Smooth muscle cell (in vitro differentiated cells): ENCODE data around the gene TSHZ2. TPM values are rescaled to one million over a fixed set of nuclear protein-coding genes. Genes with fewer than 3 reads are reported as not detected.
"Not testable (repeated sequence)": the region's sequence is repeated elsewhere in the genome, so short reads cannot be mapped to it uniquely, and the experiment has no call there.

Source experiments
- DNase-seq: peaks from one replicate; lab custom pipeline; 2025; ENCODE audit not compliant: unreplicated experiment; lab: John Stamatoyannopoulos, UW
- H2AFZ ChIP-seq: fragments of 200-600 bp; sonication (generic); 2 replicates; pipeline ENCODE4 v1.6.0; 2016; ENCODE audit warnings: antibody characterized with exemption, low read depth, mild to moderate bottlenecking
- H3F3A ChIP-seq: fragments of 200-600 bp; sonication (generic); 2 replicates; pipeline ENCODE4 v1.6.0; 2017; ENCODE audit warnings: antibody characterized with exemption, low read depth
- H3K27ac ChIP-seq: fragments of 200-600 bp; sonication (generic); 2 replicates; pipeline ENCODE4 v1.5.1; 2016; ENCODE audit warnings: low read depth, mild to moderate bottlenecking
- H3K27me3 ChIP-seq: fragments of 200-600 bp; sonication (generic); 2 replicates; pipeline ENCODE4 v1.6.1; 2016; ENCODE audit warnings: low read depth, mild to moderate bottlenecking
- H3K36me3 ChIP-seq: fragments of 200-600 bp; sonication (generic); 2 replicates; pipeline ENCODE4 v1.5.1; 2016; ENCODE audit warnings: low read depth
- H3K4me1 ChIP-seq: fragments of 200-600 bp; sonication (generic); 2 replicates; pipeline ENCODE4 v1.5.1; 2016; ENCODE audit warnings: low read depth
- H3K4me2 ChIP-seq: fragments of 200-600 bp; sonication (generic); 2 replicates; pipeline ENCODE4 v1.6.0; 2016; ENCODE audit warnings: mild to moderate bottlenecking
- H3K4me3 ChIP-seq: fragments of 200-600 bp; sonication (generic); 2 replicates; pipeline ENCODE4 v1.5.1; 2016; ENCODE audit warnings: mild to moderate bottlenecking
- H3K79me2 ChIP-seq: fragments of 200-600 bp; sonication (generic); 2 replicates; pipeline ENCODE4 v1.6.0; 2016; ENCODE audit warnings: low read depth, mild to moderate bottlenecking
- H3K9ac ChIP-seq: fragments of 200-600 bp; sonication (generic); 2 replicates; pipeline ENCODE4 v1.6.0; 2016; ENCODE audit warnings: low read depth
- H3K9me3 ChIP-seq: fragments of 200-600 bp; sonication (generic); replicated peaks from 2 replicates; pipeline ENCODE4 v1.5.1; 2016; ENCODE audit warnings: low read depth
- H4K20me1 ChIP-seq: fragments of 200-600 bp; sonication (generic); 2 replicates; pipeline ENCODE4 v1.6.0; 2016; ENCODE audit warnings: low read depth
- CTCF ChIP-seq: fragments of 200-600 bp; sonication (generic); IDR thresholded peaks from 2 replicates; pipeline ENCODE4 v1.5.1; 2017; ENCODE audit warnings: borderline replicate concordance, mild to moderate bottlenecking, antibody characterized with exemption; ENCODE audit not compliant: insufficient read depth, poor library complexity, severe bottlenecking
- WGBS: methylation state at CpG from one replicate; pipeline ENCODE4 v1.1.7; 2016; ENCODE audit warnings: low lambda C conversion rate; 5-methylcytosine and 5-hydroxymethylcytosine counted together
- polyA plus RNA-seq: library from polyadenylated mRNA; unstranded; fragments of >200 nt; fragmentation: Nextera tagmentation; extraction: Ambion mirVana; gene quantifications from 2 replicates; pipeline ENCODE4 v1.2.1, GENCODE V29; 2016
- total RNA-seq: library from RNA; depleted of rRNA; stranded (reverse); fragments of >200 nt; gene quantifications from 2 replicates; pipeline ENCODE4 v1.2.3, GENCODE V29; 2014

Gene TSHZ2
- total and polyA plus RNA-seq, 2 experiments from 2014 or later: 4.8 to 6.6 TPM

GRCh38 chr20:53084408-53084997 lies 112.3 kb downstream of the TSHZ2 start:
- H3K4me1 ChIP-seq: peaks cover 5% of the 10 kb centered on the region
- no peak overlapping the region for H3K27ac ChIP-seq
- DNase-seq: no peak
- H3K4me2 ChIP-seq: no peak overlapping the region
- H3K36me3 ChIP-seq: no peaks in the 10 kb centered on the region
- H3K27me3 ChIP-seq: no peaks in the 10 kb centered on the region
- no peaks in the 10 kb centered on the region for H4K20me1 ChIP-seq
- no peaks in the 10 kb centered on the region for H3F3A ChIP-seq
- no peak overlapping the region for H3K9ac ChIP-seq
- no peaks in the 10 kb centered on the region for H3K9me3 ChIP-seq
- no peak overlapping the region for H3K4me3 ChIP-seq
- no peak overlapping the region for H2AFZ ChIP-seq
- no peak for TF ChIP-seq CTCF
- H3K79me2 ChIP-seq: no peaks in the 10 kb centered on the region

DNA sequence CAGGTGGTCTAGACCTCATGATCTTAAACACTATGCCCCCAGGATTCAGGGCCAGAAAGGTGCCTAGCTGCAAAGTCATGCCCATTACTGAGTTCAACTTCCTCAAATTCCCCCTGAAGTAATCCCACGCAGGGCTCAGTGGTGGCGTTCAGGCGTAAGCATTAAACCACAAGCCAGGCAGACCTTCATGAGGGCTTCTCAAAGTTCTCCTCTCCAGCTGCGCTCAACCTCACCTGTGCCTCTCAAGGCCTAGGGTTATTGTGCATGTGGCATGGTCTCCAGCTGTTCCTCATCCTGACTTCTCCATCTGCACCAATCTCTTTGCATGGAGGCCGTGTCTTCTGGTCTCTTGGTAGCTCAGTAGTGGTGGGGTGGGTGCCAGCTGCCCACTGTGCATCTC lies 113.6 kb downstream of the TSHZ2 start:
- DNase-seq: no peak
- Histone ChIP-seq H3K9me3 (no peaks in the 10 kb centered on the region), H3K9ac (no peak overlapping the region), H3K27me3 (no peaks in the 10 kb centered on the region), H3K4me1 (peaks cover 5% of the 10 kb centered on the region), H3K4me2 (no peak overlapping the region), H2AFZ (no peak overlapping the region), H3K79me2 (no peaks in the 10 kb centered on the region), H3F3A (no peaks in the 10 kb centered on the region), H4K20me1 (no peaks in the 10 kb centered on the region), H3K36me3 (no peaks in the 10 kb centered on the region), H3K4me3 (no peak overlapping the region), H3K27ac (no peak overlapping the region)
- TF ChIP-seq CTCF: no peak
- WGBS: 93% methylated on average over 5 of the region's 5 CpGs

DNA sequence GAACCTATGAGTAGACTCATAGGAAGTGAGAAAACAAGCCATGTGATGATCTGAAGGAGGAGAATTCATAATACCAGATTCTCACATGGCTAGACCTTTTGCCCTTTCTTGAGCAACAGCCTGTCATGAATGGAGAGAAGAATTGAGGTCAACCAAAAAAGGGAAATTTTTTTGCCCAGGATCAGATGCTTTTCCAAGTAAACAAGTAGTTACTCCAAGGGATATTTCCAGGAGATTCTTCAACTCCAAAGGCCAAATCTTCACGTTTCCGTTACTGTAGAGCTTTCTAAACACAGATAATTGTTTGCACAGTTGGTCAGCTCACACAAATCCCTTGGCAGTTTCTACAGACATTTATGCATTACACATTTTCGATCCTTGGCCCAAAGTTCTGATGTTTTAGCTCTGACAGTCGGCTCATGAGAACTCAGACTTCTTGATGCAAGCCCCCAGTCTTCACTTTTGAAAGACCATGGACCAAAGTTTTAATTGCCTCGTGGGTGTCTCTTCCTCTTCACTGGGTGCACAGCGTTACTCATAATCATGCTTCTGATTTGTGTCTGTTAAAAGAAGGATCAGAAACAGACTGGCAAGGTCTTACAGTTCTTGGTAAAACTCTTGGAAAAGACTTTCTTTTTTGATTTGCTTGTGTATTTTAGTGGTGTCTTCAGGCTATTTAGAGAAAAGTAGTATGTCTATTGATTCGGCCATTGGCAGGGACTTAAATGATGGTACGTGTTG lies 115.0 kb downstream of the TSHZ2 start:
- Histone ChIP-seq H3K27ac (no peak overlapping the region), H3K4me1 (no peaks in the 10 kb centered on the region), H3K79me2 (no peaks in the 10 kb centered on the region), H3K4me2 (no peak overlapping the region), H4K20me1 (no peaks in the 10 kb centered on the region), H2AFZ (no peak overlapping the region), H3K36me3 (no peaks in the 10 kb centered on the region), H3K9me3 (no peaks in the 10 kb centered on the region), H3K9ac (no peak overlapping the region), H3K4me3 (no peak overlapping the region), H3F3A (no peaks in the 10 kb centered on the region), H3K27me3 (no peaks in the 10 kb centered on the region)
- WGBS: 81% methylated on average over 8 of the region's 8 CpGs
- TF ChIP-seq CTCF: no peak
- DNase-seq: no peak

GRCh38 chr20:53088786-53089185 lies 116.6 kb downstream of the TSHZ2 start:
- Histone ChIP-seq H3K36me3 (no peaks in the 10 kb centered on the region), H4K20me1 (no peaks in the 10 kb centered on the region), H3K79me2 (no peaks in the 10 kb centered on the region), H3K9me3 (no peaks in the 10 kb centered on the region), H3K4me3 (no peak overlapping the region), H3K27ac (no peak overlapping the region), H3K27me3 (no peaks in the 10 kb centered on the region), H3K9ac (no peak overlapping the region), H3F3A (no peaks in the 10 kb centered on the region), H3K4me1 (no peaks in the 10 kb centered on the region), H3K4me2 (no peak overlapping the region), H2AFZ (no peak overlapping the region)
- 90% methylated on average over 10 of the region's 10 CpGs for WGBS
- no peak for DNase-seq
- no peak for TF ChIP-seq CTCF

DNA sequence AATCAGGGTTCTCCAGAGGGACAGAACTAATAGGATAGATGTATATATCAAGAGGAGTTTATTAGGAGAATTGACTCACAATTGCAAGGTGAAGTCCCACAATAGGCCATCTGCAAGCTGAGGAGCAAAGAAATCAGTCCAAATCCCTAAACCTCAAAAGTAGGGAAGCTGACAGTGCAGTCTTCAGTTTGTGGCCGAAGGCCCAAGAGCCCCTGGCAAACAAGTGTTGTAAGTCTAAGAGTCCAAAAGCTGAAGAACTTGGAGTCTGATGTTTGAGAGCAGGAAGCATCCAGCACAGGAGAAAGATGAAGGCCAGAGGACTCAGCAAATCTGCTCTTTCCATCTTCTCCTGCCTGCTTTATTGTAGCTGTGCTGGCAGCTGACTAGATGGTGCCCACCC lies 117.7 kb downstream of the TSHZ2 start:
- not testable (repeated sequence) for H3K4me3 ChIP-seq, H3K4me2 ChIP-seq, H3K79me2 ChIP-seq, H3K27me3 ChIP-seq, H3F3A ChIP-seq, DNase-seq, H3K36me3 ChIP-seq, H3K9me3 ChIP-seq, H4K20me1 ChIP-seq, H3K9ac ChIP-seq, H3K4me1 ChIP-seq, H3K27ac ChIP-seq, H2AFZ ChIP-seq
- 94% methylated on average over 1 of the region's 1 CpG for WGBS
